ENCODE results near the gene MYRIP. TPM values are rescaled to one million over a fixed set of nuclear protein-coding genes. Genes with fewer than 3 reads are reported as not detected.

Gene MYRIP
- polyA plus RNA-seq, 3 donors, result not detected

DNA sequence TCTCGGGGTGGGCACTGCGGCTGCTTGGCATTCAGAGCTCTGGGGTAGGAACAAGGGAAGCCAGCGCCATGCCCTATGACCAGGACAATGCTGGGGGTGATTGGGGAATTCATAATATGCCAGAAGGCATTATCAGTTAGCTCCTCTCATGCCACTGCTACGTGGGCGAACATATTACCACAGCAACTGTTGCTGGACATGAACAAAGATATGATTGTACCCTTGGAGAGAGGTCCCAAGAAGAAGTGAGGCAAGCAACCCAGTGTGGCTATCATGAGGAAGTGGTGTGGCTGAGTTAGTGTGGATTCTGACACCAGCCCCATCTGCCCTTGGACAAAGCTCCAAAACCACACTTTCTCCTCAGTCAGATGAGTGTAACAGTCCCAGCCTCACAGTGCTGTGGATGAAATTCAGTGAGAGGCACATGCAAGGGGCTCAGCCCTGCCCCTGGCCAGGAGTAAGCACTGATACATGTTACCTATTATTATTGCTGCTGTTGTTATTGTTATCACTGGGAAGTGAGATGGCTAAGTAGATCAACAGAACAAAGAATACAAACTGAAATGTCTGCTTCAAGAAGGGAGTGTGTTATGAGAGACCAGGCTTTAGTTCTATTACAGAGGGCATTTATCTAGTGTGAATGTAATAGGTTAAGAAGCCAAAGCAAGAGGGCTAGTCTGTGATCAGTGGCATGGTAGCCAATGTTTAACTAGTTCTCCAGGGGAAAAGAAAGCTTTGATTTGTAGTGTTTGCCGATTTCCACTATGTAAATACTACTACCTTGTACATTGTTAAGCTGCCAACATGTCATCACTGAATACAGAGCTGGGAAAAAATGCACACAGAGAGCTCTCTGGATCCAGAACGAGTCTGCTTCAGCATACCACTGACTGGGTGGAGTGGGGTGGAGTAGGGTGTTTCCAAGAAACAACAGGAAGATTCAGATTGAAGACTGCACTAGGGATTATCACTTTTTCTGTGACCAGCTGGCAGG lies 277.8 kb downstream of the MYRIP start:
- DNase-seq, result no peak
- Histone ChIP-seq H3K79me2 (ENCODE audit: insufficient read depth, low read length) (no peaks in the 10 kb centered on the region), H3K27ac (ENCODE audit: low read depth in 1 of 2, low read length in 2 of 2) (no peak overlapping the region), H3K27me3 (ENCODE audit: control insufficient read depth in 2 of 2, insufficient read depth in 2 of 2, low read length in 2 of 2) (no peaks in the 10 kb centered on the region), H2AFZ (ENCODE audit: insufficient read depth, low read depth, low read length, poor library complexity, severe bottlenecking) (no peak overlapping the region), H3K4me3 (replicated peaks in 1 of 3; ENCODE audit: low read depth in 2 of 3, low read length in 3 of 3) (no peak overlapping the region), H3K9me3 (replicated peaks in 1 of 2; ENCODE audit: control insufficient read depth in 1 of 2, insufficient read depth in 1 of 2, low read length in 2 of 2) (no peaks in the 10 kb centered on the region), H4K20me1 (ENCODE audit: insufficient read depth, low read length) (no peaks in the 10 kb centered on the region), H3K4me1 (ENCODE audit: control insufficient read depth in 1 of 2, insufficient read depth in 2 of 2, low read length in 2 of 2) (no peaks in the 10 kb centered on the region), H3K36me3 (replicated peaks in 1 of 2; ENCODE audit: control insufficient read depth in 1 of 2, insufficient read depth in 2 of 2, low read length in 2 of 2) (no peaks in the 10 kb centered on the region), H3K9ac (ENCODE audit: insufficient read depth, low read length, poor library complexity, severe bottlenecking) (no peak overlapping the region), H3K4me2 (replicated peaks; ENCODE audit: extremely low read depth, low read length, poor library complexity, severe bottlenecking) (no peak overlapping the region)
- Mint-ChIP-seq H3K4me3 (no peak overlapping the region), H3K27me3 (ENCODE audit: low read depth in 3 of 3) (no peaks in the 10 kb centered on the region), H3K36me3 (no peaks in the 10 kb centered on the region), H3K27ac (no peak overlapping the region), H3K4me1 (no peaks in the 10 kb centered on the region), H3K9me3 (peaks cover 0 to 8% (median 2%) of the 10 kb centered on the region in 7 donors)
- intact Hi-C loops (cut with micrococcal nuclease), result no loop called here
- whole genome bisulfite sequencing (ENCODE audit: insufficient coverage), result 93% methylated on average over 6 of the region's 7 CpGs
- TF ChIP-seq, protein P1, sequence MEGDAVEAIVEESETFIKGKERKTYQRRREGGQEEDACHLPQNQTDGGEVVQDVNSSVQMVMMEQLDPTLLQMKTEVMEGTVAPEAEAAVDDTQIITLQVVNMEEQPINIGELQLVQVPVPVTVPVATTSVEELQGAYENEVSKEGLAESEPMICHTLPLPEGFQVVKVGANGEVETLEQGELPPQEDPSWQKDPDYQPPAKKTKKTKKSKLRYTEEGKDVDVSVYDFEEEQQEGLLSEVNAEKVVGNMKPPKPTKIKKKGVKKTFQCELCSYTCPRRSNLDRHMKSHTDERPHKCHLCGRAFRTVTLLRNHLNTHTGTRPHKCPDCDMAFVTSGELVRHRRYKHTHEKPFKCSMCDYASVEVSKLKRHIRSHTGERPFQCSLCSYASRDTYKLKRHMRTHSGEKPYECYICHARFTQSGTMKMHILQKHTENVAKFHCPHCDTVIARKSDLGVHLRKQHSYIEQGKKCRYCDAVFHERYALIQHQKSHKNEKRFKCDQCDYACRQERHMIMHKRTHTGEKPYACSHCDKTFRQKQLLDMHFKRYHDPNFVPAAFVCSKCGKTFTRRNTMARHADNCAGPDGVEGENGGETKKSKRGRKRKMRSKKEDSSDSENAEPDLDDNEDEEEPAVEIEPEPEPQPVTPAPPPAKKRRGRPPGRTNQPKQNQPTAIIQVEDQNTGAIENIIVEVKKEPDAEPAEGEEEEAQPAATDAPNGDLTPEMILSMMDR (IDR thresholded peaks at IDR 0.05), result no peak

DNA sequence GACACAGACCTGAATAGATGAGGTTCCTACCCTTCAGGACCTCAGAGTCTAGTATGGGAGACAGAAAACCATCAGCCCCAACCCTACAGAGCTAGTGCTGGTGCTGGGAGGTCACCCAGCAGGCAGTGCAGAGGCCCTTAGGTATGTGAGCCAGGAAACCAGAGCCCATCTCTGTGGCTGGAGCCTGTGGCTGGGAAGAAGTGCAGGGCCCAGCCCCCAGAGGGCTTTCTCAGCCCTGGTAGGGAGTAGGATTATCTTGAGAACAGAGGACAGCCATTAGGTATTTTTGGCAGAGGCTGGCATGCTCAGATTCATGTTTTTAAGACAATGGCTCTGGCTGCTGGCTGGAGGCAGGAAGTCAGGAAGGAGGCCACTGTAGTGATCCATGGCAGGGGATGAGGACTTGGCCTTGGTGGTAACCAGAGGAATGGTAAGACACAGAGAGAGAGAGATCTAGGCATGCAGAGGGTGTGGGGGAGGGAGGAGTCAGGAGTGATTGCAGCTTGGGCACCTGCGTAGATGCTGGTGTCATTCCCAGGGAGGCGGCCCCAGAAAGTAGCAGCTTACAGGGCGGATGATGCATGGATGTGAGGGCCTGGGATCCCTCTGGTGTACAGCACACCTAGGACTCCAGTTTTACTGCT lies 279.2 kb downstream of the MYRIP start:
- Mint-ChIP-seq H3K4me1 (no peaks in the 10 kb centered on the region), H3K36me3 (no peaks in the 10 kb centered on the region), H3K9me3 (peaks cover 0 to 4% (median 2%) of the 10 kb centered on the region in 7 donors), H3K27ac (peak overlapping the region in 1 of 7 donors; percentile 47), H3K4me3 (peak overlapping the region in 1 of 2 donors; percentile 17), H3K27me3 (ENCODE audit: low read depth in 3 of 3) (no peaks in the 10 kb centered on the region)
- H3K79me2 ChIP-seq (ENCODE audit: insufficient read depth, low read length), result no peaks in the 10 kb centered on the region
- no peaks in the 10 kb centered on the region for H3K9me3 ChIP-seq (replicated peaks in 1 of 2; ENCODE audit: control insufficient read depth in 1 of 2, insufficient read depth in 1 of 2, low read length in 2 of 2)
- WGBS (ENCODE audit: insufficient coverage), result 100% methylated on average over 3 of the region's 3 CpGs
- TF ChIP-seq, protein P1 (IDR thresholded peaks at IDR 0.05), result no peak
- no peaks in the 10 kb centered on the region for H3K27me3 ChIP-seq (ENCODE audit: control insufficient read depth in 2 of 2, insufficient read depth in 2 of 2, low read length in 2 of 2)
- H3K4me2 ChIP-seq (replicated peaks; ENCODE audit: extremely low read depth, low read length, poor library complexity, severe bottlenecking), result no peak overlapping the region
- H3K4me3 ChIP-seq (replicated peaks in 1 of 3; ENCODE audit: low read depth in 2 of 3, low read length in 3 of 3), result no peak overlapping the region
- H2AFZ ChIP-seq (ENCODE audit: insufficient read depth, low read depth, low read length, poor library complexity, severe bottlenecking), result no peak overlapping the region
- intact Hi-C loops (cut with micrococcal nuclease), result no loop called here
- H3K36me3 ChIP-seq (replicated peaks in 1 of 2; ENCODE audit: control insufficient read depth in 1 of 2, insufficient read depth in 2 of 2, low read length in 2 of 2), result no peaks in the 10 kb centered on the region
- no peak for DNase-seq
- no peaks in the 10 kb centered on the region for H4K20me1 ChIP-seq (ENCODE audit: insufficient read depth, low read length)
- no peak overlapping the region for H3K9ac ChIP-seq (ENCODE audit: insufficient read depth, low read length, poor library complexity, severe bottlenecking)
- H3K27ac ChIP-seq (ENCODE audit: low read depth in 1 of 2, low read length in 2 of 2), result no peak overlapping the region
- H3K4me1 ChIP-seq (ENCODE audit: control insufficient read depth in 1 of 2, insufficient read depth in 2 of 2, low read length in 2 of 2), result no peaks in the 10 kb centered on the region
